D721Med (cell line): ENCODE results near the gene JMJD8.

Experiments used
- DNase-seq: peaks from one replicate; pipeline ENCODE4 v3.0.0; 2011; ENCODE audit warnings: low spot score; ENCODE audit not compliant: insufficient read length
- FAIRE-seq: peaks from 2 replicates; lab custom pipeline; 2011; peaks lifted over from hg19 to GRCh38; lab: Jason Lieb, UNC
- TF ChIP-seq, protein P1 (sequence below): IDR thresholded peaks from 2 replicates; pipeline ENCODE4 v1.5.1; 2012; ENCODE audit warnings: mild to moderate bottlenecking, control low read depth; ENCODE audit not compliant: insufficient read depth; ENCODE audit errors: missing control alignments

The JMJD8 gene

DNA sequence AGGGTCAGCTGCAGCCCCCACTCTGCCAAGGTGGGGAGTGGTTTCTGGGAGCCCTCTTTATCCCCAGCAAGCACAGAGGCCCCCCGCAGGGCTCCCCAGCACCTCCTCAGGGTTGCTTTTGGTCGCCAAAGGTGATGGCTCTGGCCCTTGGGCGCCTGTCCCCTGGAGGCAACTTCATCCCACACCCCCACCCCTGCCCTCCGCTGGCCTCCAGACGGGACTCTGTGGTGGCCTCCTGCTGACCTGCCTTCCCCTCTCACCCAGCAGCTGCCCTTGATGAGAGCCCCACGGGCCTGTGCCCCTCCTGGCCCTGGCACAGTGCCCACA, 24.0 kb downstream of the JMJD8 start:
- DNase-seq, result no peak
- no peak for FAIRE-seq
- TF ChIP-seq, protein P1, sequence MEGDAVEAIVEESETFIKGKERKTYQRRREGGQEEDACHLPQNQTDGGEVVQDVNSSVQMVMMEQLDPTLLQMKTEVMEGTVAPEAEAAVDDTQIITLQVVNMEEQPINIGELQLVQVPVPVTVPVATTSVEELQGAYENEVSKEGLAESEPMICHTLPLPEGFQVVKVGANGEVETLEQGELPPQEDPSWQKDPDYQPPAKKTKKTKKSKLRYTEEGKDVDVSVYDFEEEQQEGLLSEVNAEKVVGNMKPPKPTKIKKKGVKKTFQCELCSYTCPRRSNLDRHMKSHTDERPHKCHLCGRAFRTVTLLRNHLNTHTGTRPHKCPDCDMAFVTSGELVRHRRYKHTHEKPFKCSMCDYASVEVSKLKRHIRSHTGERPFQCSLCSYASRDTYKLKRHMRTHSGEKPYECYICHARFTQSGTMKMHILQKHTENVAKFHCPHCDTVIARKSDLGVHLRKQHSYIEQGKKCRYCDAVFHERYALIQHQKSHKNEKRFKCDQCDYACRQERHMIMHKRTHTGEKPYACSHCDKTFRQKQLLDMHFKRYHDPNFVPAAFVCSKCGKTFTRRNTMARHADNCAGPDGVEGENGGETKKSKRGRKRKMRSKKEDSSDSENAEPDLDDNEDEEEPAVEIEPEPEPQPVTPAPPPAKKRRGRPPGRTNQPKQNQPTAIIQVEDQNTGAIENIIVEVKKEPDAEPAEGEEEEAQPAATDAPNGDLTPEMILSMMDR, result no peak

DNA sequence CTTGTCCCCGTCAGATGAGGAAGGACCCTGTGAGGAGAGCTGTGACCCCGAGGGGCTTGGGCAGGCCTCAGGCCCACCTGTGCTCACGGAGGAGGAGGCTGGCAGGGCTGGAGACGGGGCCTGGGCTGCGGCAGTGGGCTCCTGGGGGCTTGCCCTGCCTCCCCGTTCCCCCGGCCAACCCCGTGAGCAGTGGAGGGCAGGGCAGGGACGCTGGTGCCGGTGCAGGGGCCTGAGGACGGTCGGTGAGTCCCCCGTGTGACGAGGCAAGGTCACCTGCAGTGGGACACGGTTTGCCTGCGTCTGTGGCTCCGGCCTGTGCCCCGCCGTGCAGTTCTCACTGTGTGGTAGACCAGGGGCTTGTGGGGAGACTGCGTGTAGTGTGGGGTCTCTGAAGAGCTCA, 24.5 kb downstream of the JMJD8 start:
- FAIRE-seq (no peak), DNase-seq (no peak)
- TF ChIP-seq, protein P1, result no peak

- DNase-seq (no peak), FAIRE-seq (no peak)
- TF ChIP-seq, protein P1, result no peak
Observed at GRCh38 chr16:658679-659571, 25.2 kb downstream of the JMJD8 start.

DNA sequence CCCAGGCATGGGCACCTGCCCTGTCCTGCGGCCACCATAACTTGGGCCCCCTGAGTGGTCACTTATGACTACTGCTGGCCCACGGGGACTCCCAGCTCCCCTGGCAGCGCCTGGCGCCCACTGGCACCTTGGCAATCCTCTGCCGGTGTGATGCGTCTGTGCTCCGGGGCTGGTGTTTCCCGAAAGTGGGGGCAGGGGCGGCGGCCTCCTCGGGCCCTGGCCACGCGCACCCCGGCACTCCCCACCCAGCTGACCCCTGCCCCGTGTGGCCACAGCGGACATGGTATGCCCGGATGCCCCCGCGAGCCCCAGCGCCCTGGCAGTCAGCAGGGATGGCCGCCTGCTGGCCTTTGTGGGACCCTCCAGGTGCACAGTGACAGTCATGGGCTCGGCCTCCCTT, 26.6 kb downstream of the JMJD8 start:
- TF ChIP-seq, protein P1, result no peak
- no peak for FAIRE-seq
- DNase-seq, result no peak

DNA sequence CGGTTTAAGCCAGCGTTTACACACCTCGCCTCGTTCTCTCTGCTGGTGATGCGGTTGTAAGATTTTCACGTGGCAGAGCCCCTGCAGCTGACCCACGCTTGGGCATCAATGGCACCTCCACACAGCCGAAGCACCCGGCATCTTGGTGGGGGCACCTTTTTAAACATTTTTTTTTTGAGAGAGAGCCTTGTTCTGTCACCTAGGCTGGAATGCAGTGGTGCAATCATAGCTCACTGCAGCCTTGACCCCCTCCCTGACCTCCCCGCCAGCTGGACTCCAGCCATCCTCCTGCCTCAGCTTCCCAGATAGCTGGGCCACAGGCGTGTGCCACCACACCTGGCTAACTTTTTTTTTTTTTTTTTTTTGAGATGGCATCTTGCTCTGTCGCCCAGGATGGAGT, 30.1 kb downstream of the JMJD8 start:
- TF ChIP-seq, protein P1, result no peak
- FAIRE-seq, result no peak
- no peak for DNase-seq

DNA sequence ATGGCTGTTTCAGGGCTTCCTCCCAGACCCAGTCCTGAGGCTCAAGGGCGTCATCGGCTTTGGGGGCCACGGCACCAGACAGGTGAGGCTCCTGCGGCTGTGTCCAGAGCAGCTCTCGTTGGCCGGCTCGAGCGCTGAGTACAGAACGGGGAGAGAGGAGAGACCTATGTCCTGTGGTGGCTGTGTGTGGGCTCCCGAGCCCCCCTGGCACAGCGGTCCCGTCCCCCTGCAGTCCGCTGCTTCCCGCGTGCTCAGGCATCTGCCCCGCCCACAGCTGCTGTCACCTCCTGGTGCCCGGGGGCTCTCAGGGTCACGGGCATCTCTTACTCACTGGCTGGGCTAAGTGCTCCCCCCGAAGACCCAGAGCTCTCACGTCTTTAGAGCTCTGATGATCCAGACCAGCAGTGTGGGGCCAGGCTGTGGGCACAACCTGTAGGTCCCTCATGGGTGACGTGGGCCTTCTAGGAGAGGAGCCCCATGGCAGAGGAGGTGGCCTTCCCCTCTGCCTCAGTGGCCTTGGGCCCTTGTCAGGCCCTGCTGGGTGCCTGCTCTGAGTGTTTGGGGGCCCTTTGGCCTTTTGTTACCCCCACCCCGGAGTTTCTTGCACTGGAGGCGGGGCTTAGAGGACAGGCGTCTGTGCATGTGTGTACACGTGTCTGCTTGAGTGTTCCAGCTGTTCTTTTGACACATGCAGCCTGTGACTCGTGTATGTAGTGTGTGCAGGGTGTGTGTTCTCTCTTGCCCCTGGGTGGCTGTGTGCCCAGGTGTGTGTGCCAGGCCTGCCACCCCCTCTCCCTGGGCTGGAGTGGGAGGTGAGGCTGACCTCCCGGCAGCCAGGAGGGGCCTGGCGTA, 31.5 kb downstream of the JMJD8 start:
- DNase-seq (no peak), FAIRE-seq (no peak)
- TF ChIP-seq, protein P1, result no peak
